Fibroblast of gingiva (primary cell): ENCODE data around the gene IL36RN.

Source experiments
- DNase-seq: peaks from one replicate; pipeline ENCODE4 v3.0.0-alpha.2; 2011; ENCODE audit warnings: low read depth

IL36RN gene

GRCh38 chr2:113058998-113059960 lies at the start of gene IL36RN:
Gene IL36RN, plus strand, starts transcription at chr2:113059198. Its CDS starts 241 bp downstream, at chr2:113059439.
- DNase-seq, result no peak

GRCh38 chr2:113009622-113010021 lies 49.4 kb upstream of the IL36RN start:
- DNase-seq, result no peak

- no peak for DNase-seq
These were observed 48.9 kb upstream of the IL36RN start for GRCh38 chr2:113010088-113010487.

GRCh38 chr2:113011108-113011507 lies 47.9 kb upstream of the IL36RN start:
- DNase-seq, result no peak

- no peak for DNase-seq
These were observed 46.3 kb upstream of the IL36RN start for GRCh38 chr2:113012436-113013335.

GRCh38 chr2:113013336-113013661 lies 45.7 kb upstream of the IL36RN start:
- no peak for DNase-seq

- no peak for DNase-seq
These were observed 44.9 kb upstream of the IL36RN start for GRCh38 chr2:113014067-113014466.

- no peak for DNase-seq
These were observed 44.0 kb upstream of the IL36RN start for GRCh38 chr2:113015042-113015441.

GRCh38 chr2:113015655-113016054 lies 43.3 kb upstream of the IL36RN start:
- no peak for DNase-seq

GRCh38 chr2:113018509-113018908 lies 40.5 kb upstream of the IL36RN start:
- DNase-seq, result no peak

GRCh38 chr2:113021312-113021711 lies 37.7 kb upstream of the IL36RN start:
- no peak for DNase-seq

GRCh38 chr2:113024764-113025163 lies 34.2 kb upstream of the IL36RN start:
- DNase-seq, result no peak

- no peak for DNase-seq
These were observed 33.3 kb upstream of the IL36RN start for GRCh38 chr2:113025737-113026136.

GRCh38 chr2:113027691-113028090 lies 31.3 kb upstream of the IL36RN start:
- DNase-seq, result no peak

GRCh38 chr2:113028112-113028511 lies 30.9 kb upstream of the IL36RN start:
- no peak for DNase-seq

- no peak for DNase-seq
These were observed 26.3 kb upstream of the IL36RN start for GRCh38 chr2:113032737-113033136.

- no peak for DNase-seq
These were observed 25.0 kb upstream of the IL36RN start for GRCh38 chr2:113034016-113034415.

- no peak for DNase-seq
These were observed 22.2 kb upstream of the IL36RN start for GRCh38 chr2:113036763-113037162.

- DNase-seq, result no peak
These were observed 20.7 kb upstream of the IL36RN start for GRCh38 chr2:113038291-113038690.

- no peak for DNase-seq
These were observed 19.8 kb upstream of the IL36RN start for GRCh38 chr2:113039158-113039557.

GRCh38 chr2:113039719-113040118 lies 19.3 kb upstream of the IL36RN start:
- no peak for DNase-seq

- no peak for DNase-seq
These were observed 17.1 kb upstream of the IL36RN start for GRCh38 chr2:113041871-113042270.

GRCh38 chr2:113046465-113046864 lies 12.5 kb upstream of the IL36RN start:
- DNase-seq, result no peak
